Ammon's horn (tissue), 1 donor: ENCODE measurements around the gene CSF1.
"Not testable (repeated sequence)": the region's sequence is repeated elsewhere in the genome, so short reads cannot be mapped to it uniquely, and the experiment has no call there.

Experiments
- DNase-seq: peaks from one replicate; pipeline ENCODE4 v3.0.0-alpha.2; 2016; ENCODE audit warnings: low spot score

The CSF1 gene

GRCh38 chr1:109902204-109902985, 8.3 kb upstream of the CSF1 start:
- DNase-seq, result no peak

GRCh38 chr1:109903376-109903930, 7.2 kb upstream of the CSF1 start:
- no peak for DNase-seq

- peak; percentile 96 for DNase-seq
Observed at GRCh38 chr1:109904105-109904817, 6.4 kb upstream of the CSF1 start.

GRCh38 chr1:109905491-109905890, 5.2 kb upstream of the CSF1 start:
- DNase-seq, result no peak

GRCh38 chr1:109906160-109906838, 4.3 kb upstream of the CSF1 start:
- no peak for DNase-seq

- no peak for DNase-seq
Observed at GRCh38 chr1:109906839-109907180, 3.8 kb upstream of the CSF1 start.

- DNase-seq, result no peak
Observed at GRCh38 chr1:109907190-109907774, 3.4 kb upstream of the CSF1 start.

- DNase-seq, result no peak
Observed at GRCh38 chr1:109908836-109909235, 1.8 kb upstream of the CSF1 start.

GRCh38 chr1:109909561-109909960, 1.1 kb upstream of the CSF1 start:
- DNase-seq, result no peak

- DNase-seq, result no peak
Observed at GRCh38 chr1:109910963-109911798, 532 bp downstream of the CSF1 start.

GRCh38 chr1:109912214-109912861, 1.7 kb downstream of the CSF1 start:
- DNase-seq, result no peak

- no peak for DNase-seq
Observed at GRCh38 chr1:109912873-109913272, 2.2 kb downstream of the CSF1 start.

GRCh38 chr1:109913360-109913879, 2.8 kb downstream of the CSF1 start:
- no peak for DNase-seq

GRCh38 chr1:109914587-109915240, 4.1 kb downstream of the CSF1 start:
- DNase-seq, result no peak

GRCh38 chr1:109917051-109917767, 6.6 kb downstream of the CSF1 start:
- no peak for DNase-seq

GRCh38 chr1:109917768-109918606, 7.3 kb downstream of the CSF1 start:
- no peak for DNase-seq

GRCh38 chr1:109918671-109919070, 8.0 kb downstream of the CSF1 start:
- no peak for DNase-seq

GRCh38 chr1:109919303-109919702, 8.7 kb downstream of the CSF1 start:
- no peak for DNase-seq

- DNase-seq, result not testable (repeated sequence)
Observed at GRCh38 chr1:109920391-109920790, 9.7 kb downstream of the CSF1 start.
